Activated naive CD4-positive, alpha-beta T cell treated with anti-CD3 and anti-CD28 coated beads for 36 hours (primary cell): Measurements from ENCODE around the gene PSEN1. TPM values are rescaled to one million over a fixed set of nuclear protein-coding genes. Genes with fewer than 3 reads are reported as not detected.
A peak's percentile ranks its signal among the peaks of the same experiment; 100 is the strongest.

Source experiments
- CTCF ChIA-PET: fragments of 350-600 bp; sonication (Branson Sonifier 250); formaldehyde crosslinking; loops from one replicate; lab custom pipeline; 2021; ENCODE audit warnings: antibody characterized with exemption; lab: Charles Lee
- DNase-seq: peaks from one replicate; pipeline ENCODE4 v3.0.0-alpha.2; 2020
- H3K27ac Mint-ChIP-seq: one replicate; pipeline ENCODE4 v1.8.0; 2021; ENCODE audit warnings: mild to moderate bottlenecking, mixed read lengths
- H3K27me3 Mint-ChIP-seq: one replicate; pipeline ENCODE4 v1.8.0; 2021; ENCODE audit warnings: low read depth, mixed read lengths
- H3K36me3 Mint-ChIP-seq: one replicate; pipeline ENCODE4 v1.8.0; 2021; ENCODE audit warnings: low read depth, mixed read lengths
- H3K4me1 Mint-ChIP-seq: one replicate; pipeline ENCODE4 v1.8.0; 2021; ENCODE audit warnings: low read depth, mixed read lengths
- H3K4me3 Mint-ChIP-seq: one replicate; pipeline ENCODE4 v1.8.0; 2021; ENCODE audit warnings: mild to moderate bottlenecking, moderate library complexity, mixed read lengths
- H3K9me3 Mint-ChIP-seq: one replicate; pipeline ENCODE4 v1.8.0; 2021; ENCODE audit warnings: mixed read lengths
- intact Hi-C: fragments of 100-400 bp; cut with micrococcal nuclease; formaldehyde crosslinking; loops from one replicate; pipeline ENCODE4 v1.15.1; 2023
- total RNA-seq, 2 experiments: library from RNA; stranded (reverse); gene quantifications; one replicate each; pipeline ENCODE4 v1.2.3, GENCODE V29; 2021

The PSEN1 gene
- 10 to 100 TPM; 24.5 to 26.0 TPM for total RNA-seq

DNA sequence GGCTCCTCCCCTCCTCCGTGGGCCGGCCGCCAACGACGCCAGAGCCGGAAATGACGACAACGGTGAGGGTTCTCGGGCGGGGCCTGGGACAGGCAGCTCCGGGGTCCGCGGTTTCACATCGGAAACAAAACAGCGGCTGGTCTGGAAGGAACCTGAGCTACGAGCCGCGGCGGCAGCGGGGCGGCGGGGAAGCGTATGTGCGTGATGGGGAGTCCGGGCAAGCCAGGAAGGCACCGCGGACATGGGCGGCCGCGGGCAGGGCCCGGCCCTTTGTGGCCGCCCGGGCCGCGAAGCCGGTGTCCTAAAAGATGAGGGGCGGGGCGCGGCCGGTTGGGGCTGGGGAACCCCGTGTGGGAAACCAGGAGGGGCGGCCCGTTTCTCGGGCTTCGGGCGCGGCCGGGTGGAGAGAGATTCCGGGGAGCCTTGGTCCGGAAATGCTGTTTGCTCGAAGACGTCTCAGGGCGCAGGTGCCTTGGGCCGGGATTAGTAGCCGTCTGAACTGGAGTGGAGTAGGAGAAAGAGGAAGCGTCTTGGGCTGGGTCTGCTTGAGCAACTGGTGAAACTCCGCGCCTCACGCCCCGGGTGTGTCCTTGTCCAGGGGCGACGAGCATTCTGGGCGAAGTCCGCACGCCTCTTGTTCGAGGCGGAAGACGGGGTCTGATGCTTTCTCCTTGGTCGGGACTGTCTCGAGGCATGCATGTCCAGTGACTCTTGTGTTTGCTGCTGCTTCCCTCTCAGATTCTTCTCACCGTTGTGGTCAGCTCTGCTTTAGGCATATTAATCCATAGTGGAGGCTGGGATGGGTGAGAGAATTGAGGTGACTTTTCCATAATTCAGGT lies at the start of gene PSEN1:
Gene PSEN1, plus strand, starts transcription at position 121 of the 839 bp plus-strand sequence. CDS start 11,513 bp downstream, outside the sequence.
- DNase-seq, result peak; percentile 98
- H3K4me1 Mint-ChIP-seq, result peaks cover 26% of the 10 kb centered on the region
- CTCF ChIA-PET, result interaction anchor here (0.7 kb wide), 1 partner anchor 45 kb away, joined by 3 read pairs; no protein-coding TSS in a partner anchor

DNA sequence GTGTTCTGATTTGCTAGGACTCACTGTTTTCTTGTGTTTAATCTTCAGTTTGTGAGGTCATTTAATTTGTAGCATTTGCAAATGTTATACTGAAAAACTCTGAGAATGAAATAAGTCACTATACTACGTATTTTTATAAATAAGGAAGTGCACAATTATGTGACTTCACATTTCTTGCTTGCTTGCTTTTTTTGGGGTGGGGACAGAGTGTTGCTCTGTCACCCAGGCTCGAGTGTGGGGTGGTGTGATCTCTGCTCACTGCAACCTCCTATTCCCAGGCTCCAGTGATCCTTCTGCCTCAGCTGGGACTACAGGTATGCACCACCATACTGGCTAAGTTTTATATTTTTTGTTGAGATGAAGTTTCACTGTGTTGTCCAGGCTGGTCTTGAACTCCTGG lies 45.3 kb upstream of the PSEN1 start:
- CTCF ChIA-PET, result no interaction called here
- Mint-ChIP-seq H3K4me3 (no peak overlapping the region), H3K27ac (no peak overlapping the region), H3K27me3 (no peaks in the 10 kb centered on the region), H3K4me1 (peaks cover 2% of the 10 kb centered on the region), H3K36me3 (peaks cover 34% of the 10 kb centered on the region), H3K9me3 (no peaks in the 10 kb centered on the region)
- DNase-seq, result no peak
- intact Hi-C loops, result no loop called here

More for the DNA sequence above, at the start of gene PSEN1:
- H3K27ac Mint-ChIP-seq, result peak within 1 kb of the TSS; percentile 97
- H3K27me3 Mint-ChIP-seq, result no peaks in the 10 kb centered on the region
- H3K36me3 Mint-ChIP-seq, result peaks cover 6% of the 10 kb centered on the region
- H3K9me3 Mint-ChIP-seq, result peaks cover 12% of the 10 kb centered on the region
- H3K4me3 Mint-ChIP-seq, result peak within 1 kb of the TSS; percentile 98
- intact Hi-C loops, result loop anchor here (1.0 to 10.0 kb wide), 6 partner anchors 78 to 948 kb away; partner anchors contain the start of genes ALDH6A1, COQ6, DCAF4 and FAM161B

DNA sequence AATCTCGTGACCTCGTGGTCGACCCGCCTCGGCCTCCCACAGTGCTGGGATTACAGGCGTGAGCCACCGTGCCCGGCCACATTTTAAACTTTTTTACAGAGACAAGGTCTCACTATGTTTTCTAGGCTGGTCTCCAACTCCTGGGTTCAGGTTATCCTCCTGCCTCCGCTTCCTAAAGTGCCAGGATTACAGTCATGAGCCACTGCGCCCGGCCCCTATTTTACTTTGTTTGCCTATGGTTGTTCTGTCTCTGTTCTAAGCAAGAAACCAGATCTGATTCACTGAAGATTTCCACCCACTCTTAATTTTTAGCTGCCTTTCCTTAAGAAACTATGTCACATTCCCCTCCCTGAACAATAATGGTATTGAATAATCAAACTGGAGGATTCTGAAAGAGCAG lies 38.9 kb upstream of the PSEN1 start:
- Mint-ChIP-seq H3K9me3 (no peaks in the 10 kb centered on the region), H3K36me3 (peaks cover 27% of the 10 kb centered on the region), H3K27ac (no peak overlapping the region), H3K4me3 (no peak overlapping the region), H3K27me3 (no peaks in the 10 kb centered on the region), H3K4me1 (peaks cover 2% of the 10 kb centered on the region)
- intact Hi-C loops, result no loop called here
- no peak for DNase-seq
- CTCF ChIA-PET, result interaction anchor here (0.5 kb wide), 1 partner anchor 181 kb away, joined by 4 read pairs; no protein-coding TSS in a partner anchor

DNA sequence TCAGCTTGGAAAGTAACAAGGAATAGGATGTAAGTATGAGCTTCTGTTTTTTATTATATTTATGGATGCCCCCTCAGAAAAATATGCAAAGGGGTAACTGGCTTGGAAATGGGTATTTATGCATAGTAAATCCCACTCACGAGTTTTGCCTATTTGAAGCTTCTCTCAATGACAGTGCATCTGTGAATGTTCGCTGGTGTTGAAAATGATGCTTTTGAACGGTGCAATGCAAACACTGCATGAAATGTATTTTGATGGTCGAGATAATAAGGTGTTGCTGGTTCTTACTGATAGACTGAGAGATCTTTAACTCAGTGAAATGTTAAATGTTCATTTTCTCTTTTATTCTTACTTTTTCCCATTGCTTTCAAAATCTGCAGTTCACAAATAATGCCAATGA lies 36.0 kb upstream of the PSEN1 start:
- Mint-ChIP-seq H3K27ac (no peak overlapping the region), H3K4me1 (peaks cover 2% of the 10 kb centered on the region), H3K9me3 (no peaks in the 10 kb centered on the region), H3K4me3 (no peak overlapping the region), H3K36me3 (peaks cover 37% of the 10 kb centered on the region), H3K27me3 (no peaks in the 10 kb centered on the region)
- no peak for DNase-seq
- CTCF ChIA-PET, result no interaction called here
- intact Hi-C loops, result no loop called here

DNA sequence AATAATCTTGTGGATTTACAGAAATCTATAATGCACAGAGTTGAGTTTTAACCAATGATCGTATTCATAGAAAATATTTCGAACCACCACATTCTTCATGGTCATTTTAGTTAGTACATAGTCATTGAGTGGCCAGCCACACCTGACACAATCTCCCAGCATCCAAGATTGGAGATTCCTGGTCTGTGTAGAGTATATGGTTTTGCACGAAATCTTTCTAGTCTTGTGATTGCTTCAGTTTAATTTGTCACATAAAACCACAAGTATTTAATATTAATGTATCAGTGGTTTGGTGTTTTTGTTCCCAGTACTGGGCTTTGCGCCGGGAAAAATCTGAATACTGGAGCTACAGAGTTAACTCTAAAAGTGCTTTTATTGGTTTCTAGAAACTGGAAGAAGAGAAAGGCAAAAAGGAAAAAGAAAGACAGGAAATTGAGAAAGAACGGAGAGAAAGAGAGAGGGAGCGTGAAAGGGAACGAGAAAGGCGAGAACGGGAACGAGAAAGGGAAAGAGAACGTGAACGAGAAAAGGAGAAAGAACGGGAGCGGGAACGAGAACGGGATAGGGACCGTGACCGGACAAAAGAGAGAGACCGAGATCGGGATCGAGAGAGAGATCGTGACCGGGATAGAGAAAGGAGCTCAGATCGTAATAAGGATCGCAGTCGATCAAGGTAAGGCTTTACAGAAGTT lies 33.4 kb upstream of the PSEN1 start:
- H3K9me3 Mint-ChIP-seq, result no peaks in the 10 kb centered on the region
- no peaks in the 10 kb centered on the region for H3K27me3 Mint-ChIP-seq
- DNase-seq, result no peak
- CTCF ChIA-PET, result no interaction called here
- peak overlapping the region; percentile 4 for H3K27ac Mint-ChIP-seq
- H3K4me1 Mint-ChIP-seq, result no peaks in the 10 kb centered on the region
- intact Hi-C loops, result no loop called here
- peaks cover 39% of the 10 kb centered on the region for H3K36me3 Mint-ChIP-seq
- H3K4me3 Mint-ChIP-seq, result no peak overlapping the region

DNA sequence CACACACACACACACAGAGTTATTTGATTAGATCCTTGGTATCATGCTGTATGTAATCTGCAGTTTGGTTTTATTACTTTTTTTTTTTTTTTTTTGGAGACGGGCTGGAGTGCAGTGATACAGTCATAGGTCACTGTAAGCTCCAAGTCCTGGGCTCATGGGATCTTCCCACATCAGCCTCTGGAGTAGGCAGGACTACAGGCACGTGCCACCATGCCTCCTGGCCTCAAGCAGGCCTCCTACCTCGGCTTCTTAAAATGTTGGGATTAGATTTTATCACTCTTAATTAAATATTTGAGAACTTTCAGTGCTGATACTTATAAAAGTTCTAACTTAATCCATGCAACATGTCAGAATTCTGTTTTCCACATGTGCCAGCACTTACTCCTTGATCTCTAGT lies 31.3 kb upstream of the PSEN1 start:
- peaks cover 38% of the 10 kb centered on the region for H3K36me3 Mint-ChIP-seq

DNA sequence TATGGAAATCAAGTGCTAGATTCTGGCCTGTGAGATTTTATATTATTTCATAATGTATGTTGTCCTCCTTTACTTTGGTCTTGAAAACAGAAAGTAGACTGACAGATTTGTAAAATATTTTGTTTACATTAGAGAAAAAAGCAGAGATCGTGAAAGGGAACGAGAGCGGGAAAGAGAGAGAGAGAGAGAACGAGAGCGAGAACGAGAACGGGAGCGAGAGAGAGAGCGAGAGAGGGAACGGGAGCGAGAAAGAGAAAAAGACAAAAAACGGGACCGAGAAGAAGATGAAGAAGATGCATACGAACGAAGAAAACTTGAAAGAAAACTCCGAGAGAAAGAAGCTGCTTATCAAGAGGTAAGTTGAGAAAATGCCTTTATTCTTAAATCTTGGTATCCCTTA lies 30.6 kb upstream of the PSEN1 start:
- intact Hi-C loops, result no loop called here
- Mint-ChIP-seq H3K27me3 (no peaks in the 10 kb centered on the region), H3K36me3 (peaks cover 38% of the 10 kb centered on the region), H3K4me3 (no peak overlapping the region), H3K27ac (no peak overlapping the region), H3K4me1 (no peaks in the 10 kb centered on the region), H3K9me3 (no peaks in the 10 kb centered on the region)
- CTCF ChIA-PET, result interaction anchor here (1.1 kb wide), 1 partner anchor 241 kb away, joined by 5 read pairs; no protein-coding TSS in a partner anchor
- no peak for DNase-seq

More for the DNA sequence above, 31.3 kb upstream of the PSEN1 start:
- no peak overlapping the region for H3K27ac Mint-ChIP-seq
- no peaks in the 10 kb centered on the region for H3K9me3 Mint-ChIP-seq
- H3K4me1 Mint-ChIP-seq, result no peaks in the 10 kb centered on the region
- no peaks in the 10 kb centered on the region for H3K27me3 Mint-ChIP-seq
- H3K4me3 Mint-ChIP-seq, result no peak overlapping the region
- no peak for DNase-seq
- intact Hi-C loops, result no loop called here
- CTCF ChIA-PET, result no interaction called here

DNA sequence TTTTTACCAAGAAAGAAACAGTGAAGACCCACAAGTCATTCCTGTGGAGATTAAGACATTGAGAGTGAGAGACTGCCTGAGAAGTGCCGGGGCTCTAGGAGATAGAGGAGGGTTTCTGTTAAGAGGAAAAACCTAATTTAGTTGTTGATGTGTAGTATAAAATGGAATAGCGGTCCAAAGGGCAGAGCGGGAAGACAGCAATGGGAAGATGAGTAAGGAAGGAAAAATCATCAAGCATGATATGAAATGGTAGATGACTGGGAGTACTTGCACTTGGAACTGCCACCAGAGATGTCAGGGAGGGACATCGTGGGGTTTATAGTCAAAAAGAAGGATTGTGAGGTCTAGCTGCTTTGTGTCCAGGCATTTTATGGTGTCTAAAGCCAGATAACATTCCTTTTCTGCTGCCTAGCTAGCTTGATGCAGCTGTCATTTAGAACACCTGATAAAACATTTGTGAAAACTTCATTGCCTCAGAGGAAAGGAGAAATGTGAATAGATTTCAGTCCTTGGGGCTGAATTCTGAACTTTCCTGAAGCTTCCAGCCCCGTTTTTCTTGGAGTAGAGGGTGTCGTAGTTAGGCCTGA lies 20.1 kb upstream of the PSEN1 start:
- peak overlapping the region; percentile 28 for H3K27ac Mint-ChIP-seq
- DNase-seq, result no peak
- CTCF ChIA-PET, result no interaction called here
- peaks cover 47% of the 10 kb centered on the region for H3K36me3 Mint-ChIP-seq
- H3K9me3 Mint-ChIP-seq, result no peaks in the 10 kb centered on the region
- peaks cover 11% of the 10 kb centered on the region for H3K4me1 Mint-ChIP-seq
- intact Hi-C loops, result no loop called here
- no peak overlapping the region for H3K4me3 Mint-ChIP-seq
- no peaks in the 10 kb centered on the region for H3K27me3 Mint-ChIP-seq

DNA sequence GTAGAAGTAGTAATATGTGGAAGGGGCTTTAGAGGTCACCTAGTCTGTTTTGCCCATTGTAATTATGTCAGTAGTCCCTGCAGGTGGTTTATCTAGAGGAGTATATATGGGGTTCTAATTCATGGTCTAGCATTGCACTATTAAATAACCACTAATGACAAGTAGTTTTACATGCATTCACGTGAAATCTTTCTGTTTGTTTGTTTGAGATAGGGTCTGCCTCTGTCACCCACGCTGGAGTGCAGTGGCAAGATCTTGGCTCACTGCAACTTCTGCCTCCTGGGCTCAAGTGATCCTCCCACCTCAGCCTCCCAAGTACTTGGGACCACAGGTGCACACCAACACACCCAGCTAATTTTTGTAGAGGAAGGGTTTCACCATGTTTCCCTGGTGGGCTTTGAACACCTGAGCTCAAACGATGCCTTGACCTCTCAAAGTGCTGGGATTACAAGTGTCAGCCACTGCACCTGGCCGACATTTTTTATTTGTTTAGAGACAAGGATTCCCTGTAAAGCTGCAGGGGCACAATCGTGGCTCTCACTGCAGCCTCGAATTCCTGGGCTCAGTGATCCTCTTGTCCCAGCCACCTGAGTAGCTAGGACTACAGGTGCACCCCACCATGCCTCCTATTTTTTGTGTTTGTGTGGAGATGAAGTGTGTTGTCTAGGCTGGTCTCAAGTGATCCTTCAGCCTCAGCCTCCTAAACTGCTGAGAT lies 12.0 kb upstream of the PSEN1 start:
- CTCF ChIA-PET, result interaction anchor here (1.0 kb wide), 1 partner anchor 20 kb away, joined by 5 read pairs; no protein-coding TSS in a partner anchor
- Mint-ChIP-seq H3K27me3 (no peaks in the 10 kb centered on the region), H3K4me1 (no peaks in the 10 kb centered on the region), H3K36me3 (peaks cover 25% of the 10 kb centered on the region), H3K9me3 (no peaks in the 10 kb centered on the region), H3K27ac (no peak overlapping the region), H3K4me3 (no peak overlapping the region)
- intact Hi-C loops, result no loop called here
- DNase-seq, result no peak

DNA sequence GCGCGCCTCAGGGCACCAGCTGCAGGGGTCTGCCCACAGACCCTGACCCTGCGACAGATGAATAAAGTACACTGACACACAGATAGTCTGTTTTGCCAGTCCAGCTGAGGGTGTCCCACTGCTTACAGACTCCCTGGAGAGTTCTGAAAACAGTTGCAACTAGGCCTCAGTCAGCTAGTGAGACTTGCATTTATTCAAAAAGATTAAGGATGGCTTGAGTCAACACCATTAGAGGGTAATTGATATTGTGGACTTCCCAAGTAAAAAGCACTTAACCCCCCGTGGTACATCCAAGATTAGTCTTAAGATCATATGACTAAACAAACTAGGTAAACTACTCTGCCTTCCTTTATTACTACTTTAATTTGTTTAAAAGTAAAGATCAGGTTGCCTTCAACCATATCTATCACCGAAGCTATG lies 11.1 kb upstream of the PSEN1 start:
- no peak for DNase-seq
- H3K27ac Mint-ChIP-seq, result no peak overlapping the region
- no peaks in the 10 kb centered on the region for H3K4me1 Mint-ChIP-seq
- no peak overlapping the region for H3K4me3 Mint-ChIP-seq
- H3K36me3 Mint-ChIP-seq, result peaks cover 19% of the 10 kb centered on the region
- H3K27me3 Mint-ChIP-seq, result no peaks in the 10 kb centered on the region
- intact Hi-C loops, result no loop called here
- H3K9me3 Mint-ChIP-seq, result no peaks in the 10 kb centered on the region
- CTCF ChIA-PET, result interaction anchor here (0.5 to 0.6 kb wide), 2 partner anchors 10 to 59 kb away, joined by 3 read pairs; no protein-coding TSS in a partner anchor

DNA sequence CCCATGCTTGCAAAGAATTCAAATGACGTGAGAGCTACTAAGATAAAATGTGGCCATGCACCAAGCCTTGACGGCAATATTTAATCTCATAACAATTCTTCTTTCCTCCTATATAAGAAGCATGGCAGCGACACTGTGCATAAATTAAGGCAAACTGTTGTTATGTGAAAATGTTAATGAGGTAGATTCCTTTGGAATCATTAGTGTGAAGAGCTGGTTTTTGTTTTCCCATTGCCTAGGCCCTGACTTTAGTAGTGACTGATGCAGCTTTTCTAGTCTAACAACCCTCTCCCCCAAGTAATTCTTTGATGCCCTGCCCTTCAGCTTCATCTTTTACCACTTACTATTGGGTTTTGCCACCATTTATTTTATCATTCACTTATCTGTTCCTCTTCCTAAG lies 10.6 kb upstream of the PSEN1 start:
- CTCF ChIA-PET, result interaction anchor here (0.5 to 0.8 kb wide), 3 partner anchors 10 to 59 kb away, joined by 3 read pairs; no protein-coding TSS in a partner anchor
- H3K27me3 Mint-ChIP-seq, result no peaks in the 10 kb centered on the region

More for the DNA sequence above, 10.6 kb upstream of the PSEN1 start:
- Mint-ChIP-seq H3K4me3 (no peak overlapping the region), H3K4me1 (no peaks in the 10 kb centered on the region), H3K27ac (no peak overlapping the region), H3K36me3 (peaks cover 17% of the 10 kb centered on the region), H3K9me3 (no peaks in the 10 kb centered on the region)
- DNase-seq, result no peak
- intact Hi-C loops, result no loop called here
